Dedifferentiated amniotic fluid mesenchymal stem cell (primary cell): Measurements from ENCODE around the gene CSNK1E.
A peak's percentile ranks its signal among the peaks of the same experiment; 100 is the strongest.

Experiments
- DNase-seq: peaks from one replicate; pipeline ENCODE4 v3.0.0-alpha.2; 2016; ENCODE audit errors: extremely low spot score

The CSNK1E gene

DNA sequence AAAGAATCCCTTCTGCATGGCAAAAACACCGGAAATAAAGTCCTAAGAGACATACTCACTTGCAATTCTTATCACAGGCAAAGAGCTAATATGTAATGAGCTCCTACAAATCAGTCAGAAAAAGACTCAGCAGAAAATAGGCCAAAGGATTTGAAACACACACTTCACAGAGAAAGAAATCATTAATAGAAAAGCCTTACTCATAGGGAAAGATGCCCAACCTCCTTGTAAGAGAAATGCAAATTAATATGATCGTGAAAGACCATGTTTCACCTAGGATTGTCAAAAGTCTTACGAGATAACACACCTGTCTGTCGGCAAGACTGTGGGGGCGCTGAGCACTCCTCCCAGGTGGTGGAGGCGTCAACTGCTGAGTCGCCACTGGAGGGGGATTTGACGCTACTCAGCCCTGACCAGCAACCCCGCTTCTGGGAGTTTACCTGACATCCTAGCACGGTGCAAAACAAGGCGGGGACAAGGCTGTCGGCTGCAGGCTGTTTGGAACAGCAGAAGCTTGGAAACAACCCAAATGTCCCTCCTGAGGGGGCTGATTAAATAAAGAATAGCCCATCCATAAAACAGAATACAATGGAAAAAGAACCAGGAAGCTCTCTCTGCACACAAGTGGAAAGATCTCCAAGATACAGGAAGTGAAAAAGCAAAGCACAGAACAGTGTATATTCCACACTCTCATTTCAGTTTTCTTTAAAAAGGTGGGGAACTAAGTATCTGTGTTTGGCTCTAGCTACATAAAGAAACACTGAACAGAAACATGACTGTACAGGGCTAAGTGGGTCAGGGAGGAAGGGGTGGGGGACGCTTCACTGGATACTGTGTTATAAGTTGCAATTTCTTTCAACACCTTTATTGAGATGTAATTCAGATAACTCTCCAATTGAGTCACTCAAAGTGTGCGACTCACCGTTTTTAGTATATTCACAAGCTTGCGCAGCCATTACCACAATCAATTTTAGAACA lies 11.5 kb downstream of the CSNK1E start:
- no peak for DNase-seq

DNA sequence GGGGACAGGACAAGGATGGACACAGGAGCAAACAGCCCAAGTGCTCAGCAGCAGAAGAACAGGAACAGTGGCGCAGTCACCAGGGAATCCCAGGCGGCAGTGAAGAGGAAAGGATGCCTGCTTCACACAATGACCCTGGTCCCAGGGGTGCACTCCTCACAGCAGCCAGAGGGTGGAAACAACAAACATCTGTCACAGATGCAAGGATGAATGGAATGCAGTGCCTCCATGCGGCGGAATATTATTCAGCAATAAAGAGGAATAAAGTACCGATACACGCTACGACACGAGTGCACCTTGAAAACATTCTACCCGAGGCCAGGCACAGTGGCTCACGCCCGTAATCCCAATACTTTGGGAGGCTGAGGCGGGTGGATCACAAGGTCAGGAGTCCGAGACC lies 12.7 kb downstream of the CSNK1E start:
- no peak for DNase-seq

DNA sequence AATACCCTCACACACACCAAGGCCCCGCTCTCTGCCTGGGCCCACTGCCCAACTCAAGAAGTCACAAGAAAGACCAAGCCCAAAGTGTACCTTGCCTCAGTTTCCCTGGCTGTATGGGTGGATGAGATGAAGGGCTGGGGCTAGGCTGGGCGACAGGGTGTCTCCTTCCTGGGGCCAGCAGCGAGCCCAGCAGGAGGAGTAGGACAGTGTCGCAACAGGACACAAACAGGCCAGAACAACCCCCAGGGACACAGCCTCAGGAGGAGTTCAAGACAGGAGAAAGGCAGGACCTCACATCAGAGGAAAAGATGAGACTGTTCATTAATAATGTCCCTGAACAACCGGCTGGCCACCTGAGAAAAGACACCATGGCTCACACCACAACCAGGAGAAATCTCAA lies 13.3 kb downstream of the CSNK1E start:
- DNase-seq = no peak

DNA sequence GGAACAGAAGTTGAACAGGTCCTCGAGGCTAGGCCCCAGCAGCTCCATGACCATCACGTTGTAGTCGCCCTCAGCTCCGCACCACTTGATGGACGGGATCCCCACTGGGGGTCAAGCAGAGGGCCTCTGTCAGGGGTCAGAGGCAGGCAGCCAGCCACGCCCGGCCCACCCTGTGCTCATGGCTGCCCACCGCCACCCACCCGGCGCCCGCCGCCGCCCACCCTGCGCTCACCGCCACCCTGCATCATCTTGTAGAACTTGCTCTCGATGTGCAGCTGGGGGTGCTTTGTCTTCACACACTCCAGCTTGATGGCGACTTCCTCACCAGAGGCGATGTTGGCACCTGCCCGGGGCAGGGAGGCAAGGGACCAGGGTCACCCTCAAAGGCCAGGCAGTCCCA lies 14.3 kb downstream of the CSNK1E start:
- no peak for DNase-seq

DNA sequence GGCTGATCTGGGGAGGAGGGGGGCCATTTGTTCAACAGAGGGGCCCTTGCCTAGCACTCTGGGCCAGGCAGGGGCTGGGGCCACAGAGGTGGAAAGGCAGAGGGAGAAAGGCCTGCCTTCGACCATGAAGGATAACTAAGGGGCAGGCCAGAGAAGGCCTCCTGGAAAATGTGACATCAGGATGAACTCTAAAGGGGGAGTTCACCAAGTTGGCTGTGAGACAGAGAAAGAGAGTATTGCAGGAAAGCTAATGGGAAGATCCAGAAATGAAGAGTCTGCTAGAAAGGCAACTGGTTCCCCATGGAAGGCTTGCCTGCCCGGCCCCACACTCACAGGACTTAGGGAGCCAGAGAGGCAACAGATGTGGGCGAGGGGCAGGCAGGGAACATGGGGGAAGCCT lies 16.3 kb downstream of the CSNK1E start:
- no peak for DNase-seq

DNA sequence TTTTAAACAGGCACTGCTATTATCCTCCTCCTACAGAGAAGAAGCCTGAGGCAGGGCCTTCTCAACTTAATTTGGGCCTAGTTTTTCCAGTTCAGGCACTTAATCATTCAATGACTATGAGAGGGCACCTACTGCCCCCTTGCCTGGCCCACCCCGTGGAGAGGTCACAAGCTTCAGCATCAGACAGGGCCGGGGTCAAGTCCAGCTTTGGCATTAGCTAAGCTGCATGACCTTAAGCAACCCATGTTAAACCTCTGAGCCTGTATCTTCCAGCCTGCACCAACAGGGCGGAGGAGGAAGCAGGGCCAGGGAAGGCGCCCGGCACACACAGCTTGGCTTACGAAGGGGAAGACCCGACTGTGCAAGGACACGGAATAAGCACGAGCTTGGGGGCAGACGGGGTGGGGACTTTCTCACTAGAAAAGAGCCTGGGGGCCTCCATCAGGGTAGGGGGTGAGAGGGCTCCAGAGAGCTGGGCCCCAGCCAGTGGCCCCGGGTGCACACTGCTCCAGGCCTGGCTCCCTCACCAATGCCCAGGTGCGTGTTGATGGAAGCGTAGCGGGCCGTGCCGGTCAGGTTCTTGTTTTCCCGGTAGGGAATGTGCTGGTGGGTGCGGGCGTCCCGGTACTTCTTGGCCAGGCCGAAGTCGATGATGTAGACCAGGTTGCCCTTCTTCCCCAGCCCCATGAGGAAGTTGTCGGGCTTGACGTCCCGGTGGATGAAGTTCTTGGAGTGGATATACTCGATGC lies 16.9 kb downstream of the CSNK1E start:
- DNase-seq = no peak

DNA sequence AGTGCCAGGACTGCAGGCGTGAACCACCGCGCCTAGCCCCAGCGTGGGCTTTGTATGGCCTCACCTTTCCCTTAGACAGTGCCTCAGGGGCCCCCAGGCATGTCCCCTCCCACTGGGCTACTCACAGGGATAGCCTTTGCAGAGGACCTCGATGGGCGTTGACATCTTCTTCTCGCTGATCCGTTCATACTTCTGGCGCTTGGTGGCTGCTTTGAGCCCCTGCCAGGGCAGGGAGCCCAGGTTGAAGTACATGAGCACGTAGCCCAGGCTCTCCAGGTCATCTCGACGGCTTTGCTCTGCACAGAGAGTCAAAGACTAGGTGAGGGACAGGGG lies 17.5 kb downstream of the CSNK1E start:
- no peak for DNase-seq

DNA sequence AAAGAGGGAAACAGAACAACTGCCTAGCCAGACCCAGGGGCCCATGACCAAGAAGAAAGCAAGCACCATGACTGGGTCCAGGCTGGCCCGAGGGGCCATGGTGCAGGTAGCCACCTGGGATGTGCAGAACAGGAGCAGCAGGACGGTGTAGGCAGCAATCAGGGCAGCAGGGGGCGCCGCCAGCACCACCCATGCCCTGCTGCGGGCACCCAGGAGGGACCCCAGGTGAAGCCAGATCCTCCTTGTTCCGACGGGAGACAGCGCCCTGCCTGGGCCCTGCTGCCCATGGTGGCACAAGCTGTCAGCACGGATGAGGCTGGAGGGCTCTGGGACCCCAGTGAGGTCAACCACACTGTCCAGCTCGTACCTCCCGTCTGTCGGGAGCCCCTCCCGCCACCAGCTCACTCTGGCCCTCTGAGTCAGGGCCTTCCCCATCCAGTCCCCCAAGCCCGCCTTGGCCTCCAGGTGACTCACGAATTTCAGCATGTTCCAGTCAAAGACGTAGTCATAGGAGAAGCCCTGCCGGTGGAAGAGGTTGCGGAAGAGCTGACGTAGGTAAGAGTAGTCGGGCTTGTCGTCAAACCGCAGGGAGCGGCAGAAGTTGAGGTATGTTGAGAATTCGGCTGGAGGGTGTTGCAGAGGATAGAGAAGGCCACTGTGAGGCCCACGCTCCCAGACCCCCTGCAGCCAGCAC lies 18.8 kb downstream of the CSNK1E start:
- DNase-seq = no peak

DNA sequence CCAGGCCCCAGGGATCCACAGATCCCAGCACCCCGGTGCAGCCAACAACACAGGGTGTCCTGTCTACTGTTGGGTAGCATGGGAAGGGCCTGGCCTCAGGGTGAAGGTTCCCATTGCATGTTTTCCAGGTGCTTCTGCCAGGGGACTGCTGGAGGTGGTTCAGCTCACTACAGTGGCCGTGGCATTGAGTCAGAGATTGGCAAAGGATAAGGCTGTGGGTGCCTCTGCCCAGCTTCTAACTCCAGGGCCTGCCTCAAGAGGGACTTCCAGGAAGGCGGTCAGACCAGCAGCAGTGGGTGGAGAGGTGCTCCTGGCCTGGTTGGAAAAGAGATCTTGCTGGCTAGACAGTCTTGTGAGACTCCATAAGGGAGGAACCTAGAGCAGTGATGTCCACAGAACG lies 20.9 kb downstream of the CSNK1E start:
- DNase-seq = no peak

DNA sequence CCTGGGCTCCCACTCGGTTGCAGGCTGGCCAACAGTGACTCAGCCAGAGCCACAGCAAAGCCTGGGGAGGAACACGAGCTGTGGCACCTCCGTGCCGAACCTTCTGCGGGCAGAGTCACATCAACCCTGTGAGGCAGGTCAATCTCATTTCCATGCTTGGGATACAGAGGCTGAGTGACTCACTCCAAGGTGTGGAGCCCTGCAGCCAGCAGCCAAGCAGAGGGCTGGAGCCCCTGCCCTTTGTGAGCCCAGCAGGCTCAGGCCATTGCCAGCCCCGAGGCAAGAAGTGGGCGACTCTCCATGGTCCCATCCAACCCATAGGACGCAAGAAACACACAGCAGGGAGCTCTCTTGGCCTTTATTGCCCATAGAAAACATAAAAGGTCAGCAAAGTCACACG lies 21.4 kb downstream of the CSNK1E start:
- DNase-seq = no peak

DNA sequence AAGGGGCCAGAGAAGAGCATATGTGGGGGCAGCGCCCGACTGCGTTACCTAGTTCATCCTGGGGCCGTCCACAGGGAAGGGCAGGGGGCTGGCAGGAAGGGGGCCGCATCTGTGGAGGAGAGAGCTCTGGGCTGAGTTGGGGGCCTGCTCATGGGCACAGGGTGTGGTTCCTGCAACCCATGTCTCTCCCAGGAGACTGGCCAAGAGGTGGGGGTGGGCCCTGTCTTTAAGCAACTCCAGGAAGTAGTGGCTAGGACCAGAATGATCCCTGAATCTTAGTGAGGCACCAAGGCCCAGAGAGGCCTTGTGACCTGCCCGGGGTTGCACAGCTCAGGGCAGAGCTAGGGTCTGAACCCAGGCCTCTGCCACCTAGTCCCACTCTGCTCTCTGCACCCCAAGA lies 21.9 kb downstream of the CSNK1E start:
- no peak for DNase-seq

DNA sequence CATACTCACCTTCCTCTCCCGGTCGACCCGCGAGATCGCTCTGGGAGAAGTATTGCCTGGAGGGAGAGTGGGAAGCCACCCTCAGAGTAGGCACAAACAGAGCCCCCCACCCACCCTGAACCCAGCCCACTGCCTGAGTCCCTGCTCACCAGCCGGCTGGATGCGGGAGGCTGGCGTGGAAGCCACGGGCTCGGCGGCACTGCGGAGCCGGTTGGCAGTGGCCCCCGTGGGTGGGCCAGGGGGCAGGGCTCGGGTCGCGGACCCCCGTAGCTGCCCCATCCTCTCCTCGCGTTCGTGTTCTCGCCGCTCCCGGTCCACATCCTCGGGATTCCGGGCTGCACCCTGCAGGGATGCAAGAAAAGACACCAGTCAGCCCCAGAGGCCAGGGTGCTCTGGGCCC lies 23.0 kb downstream of the CSNK1E start:
- DNase-seq = no peak

DNA sequence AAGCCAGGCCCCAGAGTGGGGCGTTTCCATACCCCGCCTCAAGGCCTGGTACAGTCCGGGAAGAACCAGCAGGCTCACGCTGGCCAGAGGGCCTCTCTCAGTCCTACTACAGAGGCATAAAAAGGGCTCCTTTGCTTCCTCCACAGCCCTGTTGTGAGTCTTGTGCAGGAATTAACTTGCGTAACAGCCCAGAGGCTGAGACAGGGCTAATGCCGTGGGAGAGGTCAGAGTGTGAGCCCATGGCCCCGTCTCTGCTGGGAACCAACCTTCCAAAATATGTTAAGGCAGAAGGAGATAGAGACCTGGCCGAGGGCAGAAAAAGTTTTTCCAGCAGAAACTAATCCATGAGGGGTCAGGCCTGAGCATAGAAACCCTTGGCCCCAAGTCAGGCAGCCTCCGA lies 24.5 kb downstream of the CSNK1E start:
- DNase-seq = no peak

DNA sequence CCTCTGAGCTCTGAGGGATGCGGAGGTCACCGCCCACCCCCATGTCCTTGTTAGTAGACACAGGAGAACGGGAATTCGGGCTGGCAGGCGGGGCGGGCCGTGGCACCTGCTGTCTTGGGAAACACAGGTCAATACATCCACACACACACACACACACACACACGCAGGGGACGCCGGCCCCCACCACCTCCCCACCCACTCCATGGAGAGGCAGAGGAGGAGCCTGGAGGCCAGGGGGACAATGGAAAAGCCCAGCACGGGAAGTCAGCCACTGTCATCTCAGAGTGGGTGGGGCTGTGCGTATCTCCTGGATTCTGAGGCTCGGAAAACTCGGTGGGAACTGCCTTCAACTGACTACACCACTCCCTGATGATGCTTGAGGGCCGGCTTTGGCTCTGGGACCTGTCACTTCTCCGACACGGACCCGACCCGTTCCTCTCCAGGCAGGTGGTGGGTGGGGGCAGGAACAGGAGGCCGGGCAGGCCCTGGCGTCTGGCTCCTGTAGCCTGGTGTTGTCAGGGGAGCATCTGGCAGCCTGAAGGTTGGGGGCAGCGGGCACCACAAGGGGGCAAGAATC lies 25.9 kb downstream of the CSNK1E start:
- no peak for DNase-seq

DNA sequence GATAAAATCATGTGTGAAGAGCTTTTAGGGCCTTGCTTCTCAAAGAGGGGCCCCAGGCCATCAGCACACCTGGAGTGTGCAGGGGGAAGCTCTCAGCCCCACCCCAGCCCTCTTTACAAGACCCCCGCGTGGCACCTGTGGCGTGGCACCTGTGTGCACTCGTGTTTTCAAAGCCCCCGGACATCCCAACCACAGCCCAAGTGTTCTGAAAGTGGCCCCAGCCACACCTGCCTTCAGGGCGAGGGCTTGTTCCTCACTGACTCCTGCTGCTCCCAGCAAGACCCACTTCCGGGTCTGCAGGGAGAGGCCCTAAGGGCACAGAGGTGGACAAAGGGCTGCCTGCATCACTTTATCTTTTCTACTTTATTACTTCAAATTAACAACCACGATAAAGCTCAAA lies 26.9 kb downstream of the CSNK1E start:
- DNase-seq = no peak

DNA sequence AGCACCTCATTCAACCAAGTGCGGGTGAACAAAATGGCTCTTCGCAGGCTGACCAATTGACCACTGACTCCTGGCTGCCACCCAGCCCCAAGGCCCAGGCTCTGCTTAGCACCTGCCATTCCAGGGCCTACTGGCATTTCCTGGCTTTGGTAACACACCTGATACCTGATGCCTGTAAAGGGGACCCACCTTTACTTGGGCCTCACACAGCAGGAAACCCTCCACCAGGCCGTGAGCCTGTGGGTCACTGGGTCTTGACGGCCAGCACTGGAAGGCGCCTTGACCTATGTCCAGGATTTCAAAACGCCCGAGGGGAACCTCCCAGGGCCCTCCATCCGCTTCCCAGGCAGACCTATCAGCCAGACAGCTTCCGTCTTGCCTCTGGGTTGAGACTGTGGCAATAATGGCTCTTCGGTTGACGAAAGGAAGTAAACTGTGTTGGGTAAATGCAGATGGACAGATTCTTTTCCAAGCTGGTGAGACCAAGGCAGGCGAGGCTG lies 27.6 kb downstream of the CSNK1E start:
- no peak for DNase-seq

DNA sequence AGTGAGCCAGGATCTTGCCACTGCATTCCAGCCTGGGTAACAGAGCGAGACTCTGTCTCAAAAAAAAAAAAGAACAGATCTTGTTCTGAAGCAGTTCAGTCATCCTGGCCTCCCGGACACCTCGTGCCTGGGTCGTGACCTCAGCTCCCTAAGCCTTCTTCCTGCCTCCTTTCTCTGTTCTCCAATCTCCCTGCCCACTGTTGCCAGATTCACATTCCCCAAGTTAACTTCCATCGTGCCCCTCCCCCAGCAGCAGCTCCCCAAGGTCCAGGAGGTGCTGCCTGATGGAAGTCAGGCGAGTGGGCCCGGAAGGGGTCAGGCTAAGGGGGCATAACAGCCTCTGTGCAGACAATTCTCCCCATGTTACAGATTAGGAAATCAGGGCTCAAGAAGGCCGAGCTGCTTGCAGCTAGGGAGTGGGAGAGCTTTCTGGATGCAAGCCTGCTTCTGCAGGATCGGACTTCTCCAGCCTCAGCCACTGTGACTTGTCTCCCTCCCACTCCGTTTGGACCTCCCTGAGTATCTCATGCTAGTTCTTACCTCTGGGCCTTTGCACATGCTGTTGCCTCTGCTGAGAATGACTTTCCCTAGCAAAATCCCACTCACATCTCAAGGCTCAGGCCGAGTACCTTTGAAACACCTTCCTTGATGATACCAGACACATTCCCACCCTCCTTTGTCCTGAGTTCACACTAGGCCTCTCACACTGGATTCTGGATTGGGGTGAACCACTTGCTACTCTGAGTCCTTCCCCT lies 30.1 kb downstream of the CSNK1E start:
- DNase-seq = no peak

DNA sequence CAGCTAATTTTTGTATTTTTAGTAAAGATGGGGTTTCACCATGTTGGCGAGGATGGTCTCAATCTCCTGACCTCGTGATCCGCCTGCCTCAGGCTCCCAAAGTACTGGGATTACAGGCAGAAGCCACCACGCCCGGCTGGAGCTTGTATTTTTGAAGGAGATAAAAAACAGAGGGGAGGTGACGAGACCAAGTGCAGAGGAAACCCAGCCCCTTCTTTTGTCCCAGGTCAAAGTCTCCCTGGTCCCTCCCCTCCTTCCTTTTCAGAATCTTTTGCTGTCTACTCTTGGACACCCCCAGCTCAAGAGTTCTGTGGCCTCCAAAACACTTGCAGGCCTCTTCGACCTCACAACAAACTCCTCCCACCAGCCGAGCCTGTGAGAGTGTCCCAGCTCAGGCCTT lies 32.2 kb downstream of the CSNK1E start:
- DNase-seq = no peak

DNA sequence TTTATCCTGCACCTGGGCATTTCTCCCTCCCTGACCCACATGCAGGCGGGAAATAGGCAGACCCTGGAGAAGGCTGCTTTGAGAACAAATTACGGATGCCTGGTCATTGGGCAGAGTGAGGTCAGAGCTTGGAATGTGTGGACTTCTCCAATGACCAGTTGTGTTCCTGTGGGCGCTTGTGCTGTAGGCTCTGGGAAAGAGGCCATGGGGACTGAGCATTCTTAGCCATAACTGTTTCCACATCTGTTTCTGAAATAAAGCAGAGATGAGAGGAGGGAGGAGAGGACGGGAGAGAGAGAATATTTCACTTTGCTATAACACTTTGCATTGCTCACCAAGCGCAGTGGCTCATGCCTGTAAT lies 33.2 kb downstream of the CSNK1E start:
- peak; percentile 74 for DNase-seq

DNA sequence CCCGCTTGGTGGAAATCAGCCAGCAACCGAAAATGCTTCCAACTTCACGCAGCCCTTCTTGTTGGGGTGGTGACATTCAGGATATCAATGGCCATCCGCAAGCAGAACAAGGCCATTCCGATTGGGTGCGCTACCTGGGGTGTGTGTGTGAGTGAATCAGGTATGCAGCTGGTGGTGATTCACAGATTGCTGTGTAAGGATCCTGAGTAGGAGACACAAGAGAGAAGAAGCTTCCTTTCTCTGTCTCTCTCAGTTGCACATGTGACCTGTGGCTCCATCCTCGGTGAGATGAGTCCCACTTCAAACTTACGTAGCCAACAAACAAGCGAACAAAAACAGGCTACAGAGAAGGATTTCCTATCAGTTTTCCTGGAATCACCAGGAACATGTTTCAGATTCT lies 34.8 kb downstream of the CSNK1E start:
- no peak for DNase-seq

DNA sequence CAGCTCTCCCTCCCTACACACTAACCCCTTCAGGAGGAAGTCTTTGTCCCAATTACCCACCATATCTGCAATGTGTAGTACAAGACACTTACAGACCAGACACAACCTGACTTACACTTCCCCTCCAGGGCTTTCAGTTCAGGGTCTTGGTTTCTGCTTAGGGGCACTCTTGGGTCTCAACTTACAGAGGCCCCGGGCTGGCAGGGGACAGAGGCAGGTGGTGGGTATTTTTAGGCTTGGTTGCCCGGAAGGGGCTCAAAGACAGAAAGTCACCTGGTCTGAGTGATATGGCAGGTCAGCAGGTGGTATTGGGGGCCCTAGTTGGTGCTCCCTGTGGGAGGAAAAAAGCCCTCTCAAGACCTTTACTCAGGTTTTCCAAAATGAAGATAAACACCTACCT lies 41.1 kb downstream of the CSNK1E start:
- DNase-seq = no peak
